ENCODE measurements around the gene ADGRV1. TPM values are rescaled to one million over a fixed set of nuclear protein-coding genes. Genes with fewer than 3 reads are reported as not detected.

Gene ADGRV1
- total RNA-seq, 1 donor from 2014 or later, result 10.0 TPM

GRCh38 chr5:90886381-90886780 lies 327.8 kb downstream of the ADGRV1 start:
- H3K9me3 ChIP-seq (ENCODE audit: insufficient read depth, low read depth, low read length), result no peaks in the 10 kb centered on the region
- Mint-ChIP-seq H3K27ac (ENCODE audit: unreplicated experiment) (no peak overlapping the region), H3K27me3 (ENCODE audit: low read depth, unreplicated experiment) (no peaks in the 10 kb centered on the region), H3K36me3 (ENCODE audit: low read depth, unreplicated experiment) (no peaks in the 10 kb centered on the region), H3K4me1 (ENCODE audit: low read depth, unreplicated experiment) (peaks cover 9% of the 10 kb centered on the region), H3K9me3 (ENCODE audit: unreplicated experiment) (no peaks in the 10 kb centered on the region), H3K4me3 (ENCODE audit: unreplicated experiment) (no peak overlapping the region)
- H3K79me2 ChIP-seq (ENCODE audit: insufficient read depth, low read length), result no peaks in the 10 kb centered on the region
- no peaks in the 10 kb centered on the region for H3K36me3 ChIP-seq (ENCODE audit: insufficient read depth, low read length)
- H3K27ac ChIP-seq (ENCODE audit: low read depth, low read length), result no peak overlapping the region
- H2AFZ ChIP-seq (ENCODE audit: low read depth, low read length), result no peak overlapping the region
- H3K4me2 ChIP-seq (ENCODE audit: low read length), result no peak overlapping the region
- H3K9ac ChIP-seq (ENCODE audit: low read length), result no peak overlapping the region
- H3K4me1 ChIP-seq (ENCODE audit: insufficient read depth, low read length), result no peaks in the 10 kb centered on the region
- no peaks in the 10 kb centered on the region for H3K27me3 ChIP-seq (ENCODE audit: insufficient read depth, low read length)
- H4K20me1 ChIP-seq (ENCODE audit: insufficient read depth, low read length), result no peaks in the 10 kb centered on the region
- DNase-seq (ENCODE audit: low read depth), result no peak
- no peak overlapping the region for H3K4me3 ChIP-seq (ENCODE audit: insufficient read depth, low read depth, low read length)
- no peak for FAIRE-seq
- no peak for TF ChIP-seq EZH2 (IDR thresholded peaks at IDR 0.05; ENCODE audit: insufficient read depth, low read length)
- TF ChIP-seq, protein P1, sequence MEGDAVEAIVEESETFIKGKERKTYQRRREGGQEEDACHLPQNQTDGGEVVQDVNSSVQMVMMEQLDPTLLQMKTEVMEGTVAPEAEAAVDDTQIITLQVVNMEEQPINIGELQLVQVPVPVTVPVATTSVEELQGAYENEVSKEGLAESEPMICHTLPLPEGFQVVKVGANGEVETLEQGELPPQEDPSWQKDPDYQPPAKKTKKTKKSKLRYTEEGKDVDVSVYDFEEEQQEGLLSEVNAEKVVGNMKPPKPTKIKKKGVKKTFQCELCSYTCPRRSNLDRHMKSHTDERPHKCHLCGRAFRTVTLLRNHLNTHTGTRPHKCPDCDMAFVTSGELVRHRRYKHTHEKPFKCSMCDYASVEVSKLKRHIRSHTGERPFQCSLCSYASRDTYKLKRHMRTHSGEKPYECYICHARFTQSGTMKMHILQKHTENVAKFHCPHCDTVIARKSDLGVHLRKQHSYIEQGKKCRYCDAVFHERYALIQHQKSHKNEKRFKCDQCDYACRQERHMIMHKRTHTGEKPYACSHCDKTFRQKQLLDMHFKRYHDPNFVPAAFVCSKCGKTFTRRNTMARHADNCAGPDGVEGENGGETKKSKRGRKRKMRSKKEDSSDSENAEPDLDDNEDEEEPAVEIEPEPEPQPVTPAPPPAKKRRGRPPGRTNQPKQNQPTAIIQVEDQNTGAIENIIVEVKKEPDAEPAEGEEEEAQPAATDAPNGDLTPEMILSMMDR (IDR thresholded peaks at IDR 0.05; ENCODE audit: insufficient read depth, low read depth, low read length), result no peak

DNA sequence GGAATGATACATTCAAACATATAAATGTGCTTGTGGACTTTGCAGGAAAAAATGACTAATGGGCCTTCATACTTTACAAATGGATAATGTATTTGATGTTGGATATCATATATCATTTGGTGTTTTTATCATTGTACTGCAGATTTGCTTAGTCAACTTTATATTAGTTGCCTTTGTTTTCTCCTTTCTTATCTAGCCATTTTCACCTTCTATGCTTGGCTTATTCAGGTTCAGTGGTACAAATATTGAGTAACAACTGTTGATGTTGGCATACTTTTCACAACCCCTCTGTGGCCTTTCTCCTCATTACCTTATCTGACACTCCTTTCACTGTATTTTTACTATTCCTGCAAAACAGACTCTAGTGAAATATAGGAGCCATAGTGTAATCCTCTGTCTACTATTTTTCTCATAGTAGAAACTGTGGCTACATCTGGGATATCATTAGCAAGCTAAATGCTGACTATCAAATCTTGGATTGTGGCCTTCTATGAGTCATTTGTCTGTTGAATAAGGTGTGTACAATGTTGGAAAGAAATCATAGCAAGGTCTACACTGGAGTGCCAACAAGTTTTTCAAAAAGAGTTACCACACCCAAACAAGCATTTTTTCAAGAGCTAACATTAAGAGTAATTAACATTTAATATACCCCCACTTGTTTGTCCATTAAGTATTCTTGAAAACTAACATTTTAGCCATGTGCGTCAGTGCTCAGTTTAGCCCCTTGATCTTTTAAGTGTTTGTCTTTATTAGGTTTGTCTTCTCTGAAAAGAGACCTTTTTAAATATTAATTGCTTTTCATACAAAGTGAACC lies 330.1 kb downstream of the ADGRV1 start:
- H3K27ac ChIP-seq (ENCODE audit: low read depth, low read length), result no peak overlapping the region
- Mint-ChIP-seq H3K27me3 (ENCODE audit: low read depth, unreplicated experiment) (no peaks in the 10 kb centered on the region), H3K27ac (ENCODE audit: unreplicated experiment) (no peak overlapping the region), H3K9me3 (ENCODE audit: unreplicated experiment) (no peaks in the 10 kb centered on the region), H3K36me3 (ENCODE audit: low read depth, unreplicated experiment) (no peaks in the 10 kb centered on the region), H3K4me1 (ENCODE audit: low read depth, unreplicated experiment) (peaks cover 9% of the 10 kb centered on the region), H3K4me3 (ENCODE audit: unreplicated experiment) (no peak overlapping the region)
- no peaks in the 10 kb centered on the region for H4K20me1 ChIP-seq (ENCODE audit: insufficient read depth, low read length)
- no peaks in the 10 kb centered on the region for H3K4me1 ChIP-seq (ENCODE audit: insufficient read depth, low read length)
- DNase-seq (ENCODE audit: low read depth), result peak; percentile 85
- H2AFZ ChIP-seq (ENCODE audit: low read depth, low read length), result no peak overlapping the region
- no peaks in the 10 kb centered on the region for H3K79me2 ChIP-seq (ENCODE audit: insufficient read depth, low read length)
- no peaks in the 10 kb centered on the region for H3K36me3 ChIP-seq (ENCODE audit: insufficient read depth, low read length)
- no peak overlapping the region for H3K4me3 ChIP-seq (ENCODE audit: insufficient read depth, low read depth, low read length)
- H3K9ac ChIP-seq (ENCODE audit: low read length), result no peak overlapping the region
- peak; percentile 23 for FAIRE-seq
- no peak for TF ChIP-seq EZH2 (IDR thresholded peaks at IDR 0.05; ENCODE audit: insufficient read depth, low read length)
- TF ChIP-seq, protein P1 (IDR thresholded peaks at IDR 0.05; ENCODE audit: insufficient read depth, low read depth, low read length), result no peak
- H3K4me2 ChIP-seq (ENCODE audit: low read length), result no peak overlapping the region
- no peaks in the 10 kb centered on the region for H3K27me3 ChIP-seq (ENCODE audit: insufficient read depth, low read length)
- H3K9me3 ChIP-seq (ENCODE audit: insufficient read depth, low read depth, low read length), result no peaks in the 10 kb centered on the region

DNA sequence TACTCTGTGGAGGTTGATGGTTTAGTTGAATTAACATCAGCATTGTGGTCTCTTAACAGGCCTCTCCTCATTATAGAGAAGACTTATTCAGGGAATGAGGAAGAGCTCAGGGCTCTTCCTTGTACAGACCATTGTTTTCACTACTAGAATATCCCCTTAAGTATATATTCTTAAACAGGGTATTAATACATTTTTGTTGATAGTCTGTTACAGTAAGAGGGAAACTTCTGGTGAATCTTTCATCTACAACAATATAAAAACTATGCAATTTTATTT lies 330.7 kb downstream of the ADGRV1 start:
- Histone ChIP-seq H3K4me3 (ENCODE audit: insufficient read depth, low read depth, low read length) (no peak overlapping the region), H3K27ac (ENCODE audit: low read depth, low read length) (no peak overlapping the region), H3K79me2 (ENCODE audit: insufficient read depth, low read length) (no peaks in the 10 kb centered on the region), H4K20me1 (ENCODE audit: insufficient read depth, low read length) (no peaks in the 10 kb centered on the region), H3K4me2 (ENCODE audit: low read length) (no peak overlapping the region), H3K4me1 (ENCODE audit: insufficient read depth, low read length) (no peaks in the 10 kb centered on the region), H3K36me3 (ENCODE audit: insufficient read depth, low read length) (no peaks in the 10 kb centered on the region), H3K9me3 (ENCODE audit: insufficient read depth, low read depth, low read length) (no peaks in the 10 kb centered on the region), H3K9ac (ENCODE audit: low read length) (no peak overlapping the region), H2AFZ (ENCODE audit: low read depth, low read length) (no peak overlapping the region), H3K27me3 (ENCODE audit: insufficient read depth, low read length) (no peaks in the 10 kb centered on the region)
- FAIRE-seq (no peak), DNase-seq (ENCODE audit: low read depth) (no peak)
- H3K9me3 Mint-ChIP-seq (ENCODE audit: unreplicated experiment), result no peaks in the 10 kb centered on the region
- H3K4me1 Mint-ChIP-seq (ENCODE audit: low read depth, unreplicated experiment), result peaks cover 9% of the 10 kb centered on the region
- H3K4me3 Mint-ChIP-seq (ENCODE audit: unreplicated experiment), result no peak overlapping the region
- TF ChIP-seq, protein P1 (IDR thresholded peaks at IDR 0.05; ENCODE audit: insufficient read depth, low read depth, low read length), result no peak
- TF ChIP-seq EZH2 (IDR thresholded peaks at IDR 0.05; ENCODE audit: insufficient read depth, low read length), result no peak
- H3K27ac Mint-ChIP-seq (ENCODE audit: unreplicated experiment), result no peak overlapping the region
- no peaks in the 10 kb centered on the region for H3K36me3 Mint-ChIP-seq (ENCODE audit: low read depth, unreplicated experiment)
- no peaks in the 10 kb centered on the region for H3K27me3 Mint-ChIP-seq (ENCODE audit: low read depth, unreplicated experiment)
